HCT116 (cell line): ENCODE results near the gene C19orf85.

Experiments
- JUND ChIP-seq: IDR thresholded peaks from 2 replicates; pipeline ENCODE4 v1.6.1; 2012
- SIN3A ChIP-seq: IDR thresholded peaks from 2 replicates; pipeline ENCODE4 v1.6.1; 2012; ENCODE audit warnings: low read depth
- TF ChIP-seq, protein P1 (sequence below), 3 experiments: fragments of 200-600 bp in 1 of 3; sonication (generic) in 1 of 3; IDR thresholded peaks in 2 of 3; conservative IDR thresholded peaks in 1 of 3; 2 replicates each; pipeline ENCODE4 v1.5.1; 2012 to 2017; ENCODE audit warnings: low read depth in 2 of 3, low read length in 2 of 3, antibody characterized with exemption in 1 of 3, borderline replicate concordance in 1 of 3, control low read depth in 1 of 3, mild to moderate bottlenecking in 1 of 3, mixed read lengths in 1 of 3, mixed run types in 1 of 3, moderate library complexity in 1 of 3; ENCODE audit not compliant: insufficient read depth in 1 of 3
- TF ChIP-seq, protein P2 (sequence below): IDR thresholded peaks from 2 replicates; pipeline ENCODE4 v1.6.1; 2011; ENCODE audit warnings: mild to moderate bottlenecking, low read length, moderate library complexity; ENCODE audit not compliant: insufficient replicate concordance; ENCODE audit errors: extremely low read depth

GRCh38 chr19:55463583-55464031 is 944 bp downstream of the C19orf85 start:
- TF ChIP-seq, protein P1, sequence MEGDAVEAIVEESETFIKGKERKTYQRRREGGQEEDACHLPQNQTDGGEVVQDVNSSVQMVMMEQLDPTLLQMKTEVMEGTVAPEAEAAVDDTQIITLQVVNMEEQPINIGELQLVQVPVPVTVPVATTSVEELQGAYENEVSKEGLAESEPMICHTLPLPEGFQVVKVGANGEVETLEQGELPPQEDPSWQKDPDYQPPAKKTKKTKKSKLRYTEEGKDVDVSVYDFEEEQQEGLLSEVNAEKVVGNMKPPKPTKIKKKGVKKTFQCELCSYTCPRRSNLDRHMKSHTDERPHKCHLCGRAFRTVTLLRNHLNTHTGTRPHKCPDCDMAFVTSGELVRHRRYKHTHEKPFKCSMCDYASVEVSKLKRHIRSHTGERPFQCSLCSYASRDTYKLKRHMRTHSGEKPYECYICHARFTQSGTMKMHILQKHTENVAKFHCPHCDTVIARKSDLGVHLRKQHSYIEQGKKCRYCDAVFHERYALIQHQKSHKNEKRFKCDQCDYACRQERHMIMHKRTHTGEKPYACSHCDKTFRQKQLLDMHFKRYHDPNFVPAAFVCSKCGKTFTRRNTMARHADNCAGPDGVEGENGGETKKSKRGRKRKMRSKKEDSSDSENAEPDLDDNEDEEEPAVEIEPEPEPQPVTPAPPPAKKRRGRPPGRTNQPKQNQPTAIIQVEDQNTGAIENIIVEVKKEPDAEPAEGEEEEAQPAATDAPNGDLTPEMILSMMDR (IDR thresholded peaks at IDR 0.05 in 2 of 3, conservative IDR thresholded peaks at IDR 0.05 in 1 of 3; ENCODE audit: borderline replicate concordance in 1 of 3, insufficient read depth in 1 of 3, low read depth in 2 of 3, low read length in 2 of 3), result no peak
- TF ChIP-seq JUND (no peak), SIN3A (no peak)
- TF ChIP-seq, protein P2, sequence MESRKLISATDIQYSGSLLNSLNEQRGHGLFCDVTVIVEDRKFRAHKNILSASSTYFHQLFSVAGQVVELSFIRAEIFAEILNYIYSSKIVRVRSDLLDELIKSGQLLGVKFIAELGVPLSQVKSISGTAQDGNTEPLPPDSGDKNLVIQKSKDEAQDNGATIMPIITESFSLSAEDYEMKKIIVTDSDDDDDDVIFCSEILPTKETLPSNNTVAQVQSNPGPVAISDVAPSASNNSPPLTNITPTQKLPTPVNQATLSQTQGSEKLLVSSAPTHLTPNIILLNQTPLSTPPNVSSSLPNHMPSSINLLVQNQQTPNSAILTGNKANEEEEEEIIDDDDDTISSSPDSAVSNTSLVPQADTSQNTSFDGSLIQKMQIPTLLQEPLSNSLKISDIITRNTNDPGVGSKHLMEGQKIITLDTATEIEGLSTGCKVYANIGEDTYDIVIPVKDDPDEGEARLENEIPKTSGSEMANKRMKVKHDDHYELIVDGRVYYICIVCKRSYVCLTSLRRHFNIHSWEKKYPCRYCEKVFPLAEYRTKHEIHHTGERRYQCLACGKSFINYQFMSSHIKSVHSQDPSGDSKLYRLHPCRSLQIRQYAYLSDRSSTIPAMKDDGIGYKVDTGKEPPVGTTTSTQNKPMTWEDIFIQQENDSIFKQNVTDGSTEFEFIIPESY, result no peak
